ENCODE results near the gene AGPAT3. TPM values are rescaled to one million over a fixed set of nuclear protein-coding genes. Genes with fewer than 3 reads are reported as not detected.

AGPAT3 gene
- total RNA-seq, 4 donors from 2014 or later: 63.5 to 225 (median 161) TPM

DNA sequence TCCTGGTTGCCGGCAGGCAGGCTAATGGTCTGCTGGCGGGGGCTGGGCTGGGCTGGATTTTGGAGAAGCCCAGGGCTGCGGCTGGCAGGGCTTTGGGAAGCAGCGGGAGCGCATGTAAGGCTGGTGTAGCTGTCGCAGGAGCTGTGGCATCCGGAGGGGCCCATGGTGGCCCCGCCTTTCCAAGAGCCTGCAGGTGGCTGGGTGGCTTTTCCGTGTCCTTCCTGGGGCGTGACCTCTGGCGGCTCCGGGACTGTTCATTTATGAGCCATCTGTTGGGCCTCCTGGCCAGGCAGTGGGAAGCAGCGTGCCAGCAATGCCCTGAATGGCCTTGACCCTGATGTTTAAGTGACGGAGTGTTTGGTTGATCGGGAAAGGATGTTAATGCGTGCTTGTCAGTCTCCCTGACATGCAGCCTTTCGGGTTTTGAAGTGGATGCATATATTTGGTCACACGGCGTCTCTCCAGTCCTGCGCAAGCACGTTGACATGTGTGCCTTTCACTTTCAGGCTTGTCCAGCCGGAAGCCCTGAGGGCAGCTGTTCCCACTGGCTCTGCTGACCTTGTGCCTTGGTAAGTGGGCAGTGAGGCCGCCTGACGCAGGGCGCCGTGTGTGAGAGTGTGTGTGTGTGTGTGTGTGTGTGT, 38.5 kb downstream of the AGPAT3 start:
- peaks cover 0 to 41% (median 0%) of the 10 kb centered on the region in 3 donors for H3K36me3 ChIP-seq
- no peaks in the 10 kb centered on the region for H3K27me3 ChIP-seq
- TF ChIP-seq, protein P1, sequence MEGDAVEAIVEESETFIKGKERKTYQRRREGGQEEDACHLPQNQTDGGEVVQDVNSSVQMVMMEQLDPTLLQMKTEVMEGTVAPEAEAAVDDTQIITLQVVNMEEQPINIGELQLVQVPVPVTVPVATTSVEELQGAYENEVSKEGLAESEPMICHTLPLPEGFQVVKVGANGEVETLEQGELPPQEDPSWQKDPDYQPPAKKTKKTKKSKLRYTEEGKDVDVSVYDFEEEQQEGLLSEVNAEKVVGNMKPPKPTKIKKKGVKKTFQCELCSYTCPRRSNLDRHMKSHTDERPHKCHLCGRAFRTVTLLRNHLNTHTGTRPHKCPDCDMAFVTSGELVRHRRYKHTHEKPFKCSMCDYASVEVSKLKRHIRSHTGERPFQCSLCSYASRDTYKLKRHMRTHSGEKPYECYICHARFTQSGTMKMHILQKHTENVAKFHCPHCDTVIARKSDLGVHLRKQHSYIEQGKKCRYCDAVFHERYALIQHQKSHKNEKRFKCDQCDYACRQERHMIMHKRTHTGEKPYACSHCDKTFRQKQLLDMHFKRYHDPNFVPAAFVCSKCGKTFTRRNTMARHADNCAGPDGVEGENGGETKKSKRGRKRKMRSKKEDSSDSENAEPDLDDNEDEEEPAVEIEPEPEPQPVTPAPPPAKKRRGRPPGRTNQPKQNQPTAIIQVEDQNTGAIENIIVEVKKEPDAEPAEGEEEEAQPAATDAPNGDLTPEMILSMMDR (IDR thresholded peaks at IDR 0.05): no peak
- no peak for TF ChIP-seq POLR2A (IDR thresholded peaks at IDR 0.05)
- H3K4me1 ChIP-seq: peaks cover 0 to 7% (median 0%) of the 10 kb centered on the region in 4 donors
- H3K27ac ChIP-seq: no peak overlapping the region
- H3K9me3 ChIP-seq: no peaks in the 10 kb centered on the region
- H3K4me3 ChIP-seq: no peak overlapping the region
- peak in 1 of 3 donors; percentile 39 for DNase-seq

DNA sequence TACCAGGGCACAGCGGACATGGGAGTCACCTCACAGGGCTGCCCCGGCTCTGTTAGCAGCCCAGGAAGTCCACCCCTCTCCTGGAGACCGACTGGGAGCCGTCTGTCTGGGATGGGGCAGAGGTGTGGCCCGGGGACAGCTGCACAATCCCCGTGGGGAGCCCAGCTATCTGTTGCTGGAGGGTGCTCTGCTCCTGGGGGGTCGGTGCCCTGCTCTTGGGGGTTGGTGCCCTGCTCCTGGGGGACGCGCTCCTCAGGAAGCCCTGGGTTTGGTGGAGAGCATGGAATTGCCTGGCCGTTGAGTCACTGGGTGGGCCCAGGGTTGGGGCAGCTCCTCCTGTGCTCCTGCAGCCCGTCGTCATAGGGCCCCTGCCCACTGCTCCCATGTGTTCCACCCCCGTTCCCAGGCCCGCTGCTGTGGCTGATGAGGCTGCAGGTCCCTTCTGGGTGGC, 39.3 kb downstream of the AGPAT3 start:
- TF ChIP-seq, protein P1 (IDR thresholded peaks at IDR 0.05): no peak
- TF ChIP-seq POLR2A (IDR thresholded peaks at IDR 0.05): no peak
- H3K27ac ChIP-seq: no peak overlapping the region

DNA sequence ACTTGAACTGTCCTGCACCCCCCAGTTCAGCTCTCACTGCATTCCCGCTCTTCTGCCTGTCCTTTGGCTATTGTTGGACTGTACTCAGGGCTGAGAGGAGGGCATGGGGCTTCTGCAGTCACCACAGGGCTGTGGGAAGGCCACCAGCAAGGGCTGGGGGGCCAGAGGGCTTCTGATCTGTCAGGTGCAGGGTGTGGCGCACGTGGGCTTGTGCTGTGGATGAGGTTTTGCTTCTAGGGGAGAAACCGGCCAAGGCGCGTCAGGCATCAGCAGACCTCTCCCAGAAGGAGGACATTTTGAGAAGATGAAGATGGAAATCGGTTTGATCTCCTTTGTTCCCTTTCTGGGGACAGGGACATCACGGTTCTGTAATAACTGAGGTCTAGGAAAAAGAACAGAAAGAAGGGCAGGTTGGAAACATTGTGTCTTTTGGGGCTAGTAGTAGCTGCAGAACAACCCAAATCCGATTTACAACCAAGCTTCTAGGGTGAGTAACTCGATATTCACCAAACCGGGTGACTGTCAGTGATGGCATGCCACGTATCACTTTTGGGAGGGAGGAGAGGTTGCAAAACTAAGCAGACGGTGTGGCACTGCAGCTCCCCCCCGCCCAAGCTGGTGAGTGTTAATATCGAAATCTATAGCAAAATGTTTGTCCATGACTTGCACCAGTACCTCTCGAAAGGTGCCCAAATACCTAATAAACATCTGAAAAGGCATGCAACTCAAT, 40.9 kb downstream of the AGPAT3 start:
- DNase-seq: peak in 1 of 3 donors; percentile 12
- Histone ChIP-seq H3K9me3 (no peaks in the 10 kb centered on the region), H3K36me3 (peaks cover 0 to 29% (median 0%) of the 10 kb centered on the region in 3 donors), H3K27me3 (no peaks in the 10 kb centered on the region), H3K4me3 (no peak overlapping the region), H3K27ac (no peak overlapping the region), H3K4me1 (peaks cover 0 to 20% (median 3%) of the 10 kb centered on the region in 4 donors)
- TF ChIP-seq POLR2A (IDR thresholded peaks at IDR 0.05): no peak
- TF ChIP-seq, protein P1 (IDR thresholded peaks at IDR 0.05): no peak

More for the DNA sequence above, 39.3 kb downstream of the AGPAT3 start:
- Histone ChIP-seq H3K27me3 (no peaks in the 10 kb centered on the region), H3K4me1 (peaks cover 0 to 7% (median 0%) of the 10 kb centered on the region in 4 donors), H3K4me3 (no peak overlapping the region), H3K36me3 (peaks cover 0 to 37% (median 0%) of the 10 kb centered on the region in 3 donors), H3K9me3 (no peaks in the 10 kb centered on the region)
- peak in 1 of 3 donors; percentile 45 for DNase-seq

DNA sequence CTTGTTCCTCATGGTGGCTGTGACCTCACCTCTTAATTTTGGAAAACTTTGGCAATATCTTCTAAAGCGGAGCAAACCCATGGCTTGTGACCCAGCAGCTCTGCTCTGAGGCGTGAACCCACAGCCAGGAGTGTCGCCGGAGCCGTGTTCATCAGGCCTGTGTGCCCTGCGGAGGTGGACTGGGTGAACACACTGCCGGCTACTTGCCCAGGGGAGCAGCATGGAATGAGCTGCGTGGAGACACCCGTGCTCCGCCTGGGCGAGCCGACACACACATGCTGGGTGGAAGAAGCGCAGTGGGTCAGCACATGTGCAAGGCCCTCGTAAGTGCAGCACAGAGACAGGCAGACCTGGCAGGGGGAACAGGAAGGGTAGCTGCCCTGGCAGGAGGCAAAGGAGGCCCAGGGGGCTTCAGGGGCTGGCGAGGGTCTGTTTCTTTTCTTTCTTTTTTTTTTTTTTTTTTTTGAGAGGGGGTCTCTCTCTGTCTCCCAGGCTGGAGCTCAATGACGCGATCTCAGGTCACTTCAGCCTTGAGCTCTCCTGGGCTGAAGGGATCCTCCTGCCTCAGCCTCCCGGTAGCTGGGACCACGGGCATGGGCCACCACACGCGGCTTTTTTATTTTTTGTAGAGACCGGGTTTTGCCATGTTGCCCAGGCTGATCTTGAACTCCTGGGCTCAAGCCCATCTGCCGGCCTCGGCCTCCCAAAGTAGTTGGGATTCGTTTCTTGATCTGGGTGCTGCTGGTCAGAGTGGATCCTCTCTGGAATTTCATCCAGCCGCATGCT, 41.8 kb downstream of the AGPAT3 start:
- peaks cover 0 to 29% (median 5%) of the 10 kb centered on the region in 4 donors for H3K4me1 ChIP-seq
- no peaks in the 10 kb centered on the region for H3K9me3 ChIP-seq
- TF ChIP-seq, protein P1 (IDR thresholded peaks at IDR 0.05): no peak
- no peak for TF ChIP-seq POLR2A (IDR thresholded peaks at IDR 0.05)
- no peak overlapping the region for H3K4me3 ChIP-seq
- H3K36me3 ChIP-seq: peaks cover 0 to 29% (median 0%) of the 10 kb centered on the region in 3 donors
- H3K27ac ChIP-seq: no peak overlapping the region
- peak in 1 of 3 donors; percentile 27 for DNase-seq
- H3K27me3 ChIP-seq: no peaks in the 10 kb centered on the region

DNA sequence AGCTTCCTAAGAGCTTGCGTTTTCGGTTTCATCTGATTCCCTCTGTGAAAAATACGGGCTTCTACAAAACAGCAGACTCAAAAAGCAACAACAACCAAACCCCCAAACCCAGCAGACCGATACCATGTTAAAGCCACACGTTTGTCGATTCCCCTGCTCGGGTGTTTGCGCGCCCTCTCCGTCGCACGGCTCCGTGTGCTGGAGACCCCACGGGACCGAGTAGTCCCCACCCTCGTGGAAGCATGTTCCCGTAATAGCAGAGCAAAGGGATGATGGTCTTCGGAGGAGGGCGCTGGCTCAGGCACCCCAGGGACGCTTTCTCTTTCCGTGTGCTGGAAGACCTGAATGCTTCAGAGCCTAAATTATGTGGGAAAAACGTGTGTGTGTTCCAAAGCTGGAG, 42.7 kb downstream of the AGPAT3 start:
- no peak overlapping the region for H3K4me3 ChIP-seq
- no peaks in the 10 kb centered on the region for H3K9me3 ChIP-seq
- H3K27ac ChIP-seq: no peak overlapping the region
- peaks cover 0 to 33% (median 5%) of the 10 kb centered on the region in 4 donors for H3K4me1 ChIP-seq
- peak in 1 of 3 donors; percentile 16 for DNase-seq
- H3K36me3 ChIP-seq: peaks cover 0 to 29% (median 0%) of the 10 kb centered on the region in 3 donors
- TF ChIP-seq, protein P1 (IDR thresholded peaks at IDR 0.05): no peak
- no peak for TF ChIP-seq POLR2A (IDR thresholded peaks at IDR 0.05)
- H3K27me3 ChIP-seq: no peaks in the 10 kb centered on the region
